A549 (cell line): ENCODE measurements around the gene GSTO2. TPM values are rescaled to one million over a fixed set of nuclear protein-coding genes. Genes with fewer than 3 reads are reported as not detected.

ENCODE experiments used
- ATAC-seq, 2 experiments: fragments of 200-7000 bp in 1 of 2; fragments of >200 bp in 1 of 2; cut with Nextera tagmentation in 1 of 2; cut with Tn5 transposase in 1 of 2; 3 replicates each; pipeline versions ENCODE4 v1.8.0 to v1.9.1; 2018 to 2020; ENCODE audit warnings: mild to moderate bottlenecking in 1 of 2, moderate library complexity in 1 of 2
- CTCF ChIA-PET: fragments of 300-600 bp; sonication (Branson Sonifier 250); formaldehyde crosslinking; extraction: SDS; loops from one replicate; lab custom pipeline; 2021; ENCODE audit warnings: antibody characterized with exemption, inconsistent platforms; lab: Yijun Ruan, JAX
- POLR2A ChIA-PET: fragments of 350-600 bp; formaldehyde crosslinking; extraction: SDS; loops from one replicate; lab custom pipeline; 2021; ENCODE audit warnings: antibody characterized with exemption, inconsistent platforms; lab: Yijun Ruan, JAX
- DNase-seq, 2 experiments: peaks; one replicate each; pipeline versions ENCODE4 v3.0.0 to v3.0.0-alpha.2; 2011 to 2016; ENCODE audit warnings: low read depth in 1 of 2, low spot score in 1 of 2
- FAIRE-seq: peaks from 2 replicates; lab custom pipeline; 2011; peaks lifted over from hg19 to GRCh38; lab: Jason Lieb, UNC
- H3K27ac ChIP-seq, 2 experiments: fragments of >200 bp; sonication (Bioruptor Twin); formaldehyde crosslinking; 3 replicates each; pipeline ENCODE4 v1.5.1; 2016 to 2017
- H3K4me1 ChIP-seq: fragments of >200 bp; sonication (Bioruptor Twin); formaldehyde crosslinking; 3 replicates; pipeline ENCODE4 v1.6.1; 2016
- H3K4me2 ChIP-seq: fragments of >200 bp; sonication (Bioruptor Twin); formaldehyde crosslinking; 3 replicates; pipeline ENCODE4 v1.6.1; 2016
- H3K4me3 ChIP-seq: fragments of >200 bp; sonication (Bioruptor Twin); formaldehyde crosslinking; 3 replicates; pipeline ENCODE4 v1.5.1; 2016
- H3K9me3 ChIP-seq: fragments of >200 bp; sonication (Bioruptor Twin); formaldehyde crosslinking; 3 replicates; pipeline ENCODE4 v1.6.1; 2016
- CBX8 ChIP-seq: fragments of 200-600 bp; sonication (generic); IDR thresholded peaks from 2 replicates; pipeline ENCODE4 v1.6.1; 2016
- CEBPB ChIP-seq, 2 experiments: fragments of >200 bp in 1 of 2; sonication (Bioruptor Twin) in 1 of 2; formaldehyde crosslinking in 1 of 2; IDR thresholded peaks; 2 replicates each; pipeline ENCODE4 v1.6.1; 2012 to 2016
- CHD2 ChIP-seq: fragments of 150-350 bp; IDR thresholded peaks from 2 replicates; pipeline ENCODE4 v1.6.1; 2014; ENCODE audit warnings: low read length; ENCODE audit not compliant: partially characterized antibody
- E2F6 ChIP-seq: IDR thresholded peaks from 2 replicates; pipeline ENCODE4 v1.6.1; 2012; ENCODE audit warnings: low read depth, borderline replicate concordance
- EP300 ChIP-seq, 2 experiments: fragments of >200 bp; sonication (Bioruptor Twin); formaldehyde crosslinking; IDR thresholded peaks; 2 replicates in 1 of 2; 3 replicates in 1 of 2; pipeline ENCODE4 v1.6.1; 2016 to 2017
- FOSL2 ChIP-seq, 2 experiments: fragments of 450-650 bp in 1 of 2; fragments of >200 bp in 1 of 2; sonication (Bioruptor Twin) in 1 of 2; formaldehyde crosslinking; IDR thresholded peaks; 2 replicates each; pipeline versions ENCODE4 v1.5.0 to v1.6.1; 2016 to 2020; ENCODE audit warnings: mild to moderate bottlenecking in 1 of 2, moderate library complexity in 1 of 2
- FOXS1 ChIP-seq: fragments of 250-450 bp; sonication (Bioruptor Pico); IDR thresholded peaks from 2 replicates; pipeline ENCODE4 v1.5.0; 2020; ENCODE audit warnings: mild to moderate bottlenecking, moderate library complexity
- GATA3 ChIP-seq: IDR thresholded peaks from 2 replicates; pipeline ENCODE4 v1.6.1; 2012; ENCODE audit warnings: borderline replicate concordance
- HDAC2 ChIP-seq: fragments of 200-600 bp; sonication (generic); IDR thresholded peaks from 2 replicates; pipeline ENCODE4 v1.6.1; 2016
- HOXB13 ChIP-seq: fragments of 250-450 bp; sonication (Bioruptor Pico); IDR thresholded peaks from 2 replicates; pipeline ENCODE4 v1.5.0; 2020; ENCODE audit warnings: low read depth, mild to moderate bottlenecking, moderate library complexity
- JUNB ChIP-seq: fragments of >200 bp; sonication (Bioruptor Twin); formaldehyde crosslinking; IDR thresholded peaks from 2 replicates; pipeline ENCODE4 v1.6.1; 2016
- KDM1A ChIP-seq: fragments of 200-600 bp; sonication (generic); IDR thresholded peaks from 2 replicates; pipeline ENCODE4 v1.6.1; 2016; ENCODE audit warnings: low read depth, mild to moderate bottlenecking
- KDM5A ChIP-seq: fragments of 200-600 bp; sonication (generic); IDR thresholded peaks from 2 replicates; pipeline ENCODE4 v1.6.1; 2016; ENCODE audit warnings: antibody characterized with exemption, mild to moderate bottlenecking
- MAZ ChIP-seq: fragments of 150-350 bp; IDR thresholded peaks from 2 replicates; pipeline ENCODE4 v1.6.1; 2014; ENCODE audit warnings: antibody characterized with exemption, low read depth, low read length, borderline replicate concordance
- MYC ChIP-seq: IDR thresholded peaks from 2 replicates; pipeline ENCODE4 v1.6.1; 2012; ENCODE audit warnings: mild to moderate bottlenecking, inconsistent platforms, low read length, improper control_type of control experiment, borderline replicate concordance
- POLR2AphosphoS2 ChIP-seq: conservative IDR thresholded peaks from 2 replicates; pipeline ENCODE4 v1.6.1; 2012; ENCODE audit warnings: low read length, improper control_type of control experiment, inconsistent platforms
- RAD21 ChIP-seq, 2 experiments: fragments of >200 bp in 1 of 2; sonication (Bioruptor Twin) in 1 of 2; formaldehyde crosslinking in 1 of 2; IDR thresholded peaks in 1 of 2; conservative IDR thresholded peaks in 1 of 2; 2 replicates in 1 of 2; 3 replicates in 1 of 2; pipeline ENCODE4 v1.6.1; 2012 to 2018; ENCODE audit warnings: inconsistent platforms in 1 of 2
- RNF2 ChIP-seq: fragments of 200-600 bp; sonication (generic); IDR thresholded peaks from 2 replicates; pipeline ENCODE4 v1.6.1; 2016; ENCODE audit warnings: low read depth, mild to moderate bottlenecking, antibody characterized with exemption, moderate library complexity, borderline replicate concordance
- SREBF2 ChIP-seq: fragments of 450-650 bp; IDR thresholded peaks from 2 replicates; pipeline ENCODE4 v1.6.1; 2014; ENCODE audit warnings: mild to moderate bottlenecking, moderate library complexity
- USF2 ChIP-seq: fragments of 450-650 bp; IDR thresholded peaks from 2 replicates; pipeline ENCODE4 v1.6.1; 2014; ENCODE audit warnings: antibody characterized with exemption
- ZFP36 ChIP-seq: fragments of 450-650 bp; IDR thresholded peaks from 2 replicates; pipeline ENCODE4 v1.6.1; 2014; ENCODE audit warnings: borderline replicate concordance; ENCODE audit not compliant: partially characterized antibody
- WGBS: methylation state at CpG from one replicate; pipeline ENCODE4 v1.1.6; 2017; ENCODE audit errors: missing lambda C conversion rate; 5-methylcytosine and 5-hydroxymethylcytosine counted together
- polyA plus RNA-seq, 4 experiments: library from polyadenylated mRNA; depleted of rRNA in 3 of 4; stranded (reverse); fragments of >200 nt; fragmentation: RNase III in 1 of 4; extraction: RNeasy Plus Mini Kit Qiagen cat#74134 plus additional on column Dnase treatment in 1 of 4; gene quantifications; 2 replicates in 3 of 4; 3 replicates in 1 of 4; pipeline ENCODE4 v1.2.3, GENCODE V29; 2011 to 2017
- TF ChIP-seq, protein P1 (sequence below): fragments of 150-350 bp; IDR thresholded peaks from 2 replicates; pipeline ENCODE4 v1.6.1; 2014; ENCODE audit warnings: low read depth, mild to moderate bottlenecking, low read length
- TF ChIP-seq, protein P2 (sequence below): fragments of >200 bp; sonication (Bioruptor Twin); formaldehyde crosslinking; IDR thresholded peaks from 3 replicates; pipeline ENCODE4 v1.5.1; 2016

GSTO2 gene
- polyA plus RNA-seq, 2 of the 4 experiments (the other 2 are of a cell fraction) = 1.3 to 5.7 TPM

- no peak for TF ChIP-seq CEBPB (IDR thresholded peaks at IDR 0.05)
Observed at GRCh38 chr10:104309980-104310978, 41.3 kb downstream of the GSTO2 start (continued).

GRCh38 chr10:104311184-104311720 lies 42.3 kb downstream of the GSTO2 start:
- no peak for DNase-seq
- TF ChIP-seq CHD2 (no peak), HOXB13 (CRISPR knock-in tag) (no peak), CEBPB (IDR thresholded peaks at IDR 0.05) (no peak), POLR2AphosphoS2 (no peak), CBX8 (no peak), KDM5A (no peak), GATA3 (no peak)
- no peak for ATAC-seq
- POLR2A ChIA-PET = no interaction called here
- no peak for FAIRE-seq
- no peak overlapping the region for H3K4me3 ChIP-seq
- CTCF ChIA-PET = interaction anchor here (1.0 to 17.2 kb wide), 10 partner anchors 6 to 42 kb away, joined by 3 to 267 read pairs (median 12); partner anchors contain the start of genes CFAP58 and ITPRIP
- 0 out of 3 replicates have a peak, but pooled peaks cover 4% of the 10 kb centered on the region for H3K4me1 ChIP-seq
- no peak overlapping the region for H3K27ac ChIP-seq
- no peak overlapping the region for H3K4me2 ChIP-seq
- WGBS = 79% methylated on average over 5 of the region's 5 CpGs
- H3K9me3 ChIP-seq = no peaks in the 10 kb centered on the region

DNA sequence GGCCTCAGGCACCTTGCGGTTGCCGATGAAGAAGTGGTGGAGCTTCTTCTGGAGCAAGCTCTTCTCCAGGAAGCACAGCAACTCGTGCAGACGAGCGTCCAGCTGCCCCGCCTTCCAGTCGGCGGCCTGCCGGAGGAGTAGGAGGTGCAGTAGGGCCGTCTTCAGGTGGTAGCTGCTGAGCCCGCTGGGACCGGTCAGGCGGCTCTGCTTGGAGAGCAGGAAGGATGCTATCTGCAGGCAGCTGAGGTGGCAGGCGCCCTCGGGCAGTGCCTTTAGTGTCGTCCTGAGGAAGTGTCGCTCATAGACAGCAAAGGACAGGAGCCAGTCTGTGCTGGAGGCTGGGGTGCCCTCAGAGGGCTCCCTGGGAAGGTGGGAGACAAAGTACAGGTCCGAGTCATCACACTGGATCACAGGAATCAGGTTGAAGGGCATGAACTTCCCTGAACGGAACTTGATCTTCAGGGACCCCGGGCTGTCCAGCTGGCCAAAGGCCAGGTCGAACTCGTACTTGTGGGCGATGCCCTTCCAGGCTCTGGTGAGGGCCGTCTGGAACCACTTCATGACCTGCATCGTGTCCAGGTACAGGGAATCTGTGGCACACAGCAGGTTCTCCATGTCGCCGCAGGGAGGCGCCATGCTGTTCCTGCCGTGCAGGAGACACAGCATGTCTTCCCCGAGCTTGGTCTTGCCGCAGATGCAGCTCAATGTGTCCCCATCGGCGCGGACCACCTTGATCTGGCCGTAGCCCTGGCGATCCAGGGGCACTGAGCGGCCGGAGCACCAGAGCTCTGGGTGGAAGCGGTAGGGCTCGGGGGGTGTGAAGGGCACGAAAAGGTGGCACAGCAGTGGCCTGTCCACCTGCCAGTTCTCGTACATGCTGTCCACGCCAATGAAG lies 45.9 kb downstream of the GSTO2 start:
- no peak for FAIRE-seq
- Histone ChIP-seq H3K4me1 (peaks cover 23% of the 10 kb centered on the region), H3K27ac (no peak overlapping the region)
- 93% methylated on average over 35 of the region's 43 CpGs for WGBS
- POLR2A ChIA-PET = no interaction called here
- TF ChIP-seq MAZ (no peak), JUNB (no peak), SREBF2 (no peak), EP300 (IDR thresholded peaks at IDR 0.05) (no peak), KDM1A (no peak), USF2 (no peak), FOSL2 (IDR thresholded peaks at IDR 0.05) (no peak), FOSL2 (CRISPR knock-in tag; IDR thresholded peaks at IDR 0.05) (no peak), POLR2AphosphoS2 (no peak)
- TF ChIP-seq, protein P1, sequence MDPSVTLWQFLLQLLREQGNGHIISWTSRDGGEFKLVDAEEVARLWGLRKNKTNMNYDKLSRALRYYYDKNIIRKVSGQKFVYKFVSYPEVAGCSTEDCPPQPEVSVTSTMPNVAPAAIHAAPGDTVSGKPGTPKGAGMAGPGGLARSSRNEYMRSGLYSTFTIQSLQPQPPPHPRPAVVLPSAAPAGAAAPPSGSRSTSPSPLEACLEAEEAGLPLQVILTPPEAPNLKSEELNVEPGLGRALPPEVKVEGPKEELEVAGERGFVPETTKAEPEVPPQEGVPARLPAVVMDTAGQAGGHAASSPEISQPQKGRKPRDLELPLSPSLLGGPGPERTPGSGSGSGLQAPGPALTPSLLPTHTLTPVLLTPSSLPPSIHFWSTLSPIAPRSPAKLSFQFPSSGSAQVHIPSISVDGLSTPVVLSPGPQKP = no peak
- TF ChIP-seq, all 56 proteins: peak for 0
- CTCF ChIA-PET = interaction anchor here (1.3 to 17.2 kb wide), 4 partner anchors 10 to 33 kb away, joined by 3 to 267 read pairs (median 72); no protein-coding TSS in a partner anchor
- ATAC-seq (no peak), DNase-seq (no peak)
- H3K4me2 ChIP-seq = no peak overlapping the region
- H3K4me3 ChIP-seq = no peak overlapping the region
- H3K9me3 ChIP-seq = no peaks in the 10 kb centered on the region

- Histone ChIP-seq H3K4me3 (no peak overlapping the region), H3K9me3 (no peaks in the 10 kb centered on the region), H3K4me1 (peaks cover 23% of the 10 kb centered on the region), H3K27ac (no peak overlapping the region), H3K4me2 (no peak overlapping the region)
- ChIA-PET CTCF (interaction anchor here (1.3 to 17.2 kb wide), 4 partner anchors 10 to 33 kb away, joined by 3 to 267 read pairs (median 72); no protein-coding TSS in a partner anchor), POLR2A (no interaction called here)
- ATAC-seq (no peak), FAIRE-seq (no peak), DNase-seq (no peak)
- 92% methylated on average over 22 of the region's 22 CpGs for WGBS
- TF ChIP-seq RNF2 (no peak), MYC (no peak), HOXB13 (CRISPR knock-in tag) (no peak), CBX8 (no peak), HDAC2 (no peak), ZFP36 (no peak), FOXS1 (CRISPR knock-in tag) (no peak), E2F6 (no peak), RAD21 (conservative IDR thresholded peaks at IDR 0.05 in 1 of 2, IDR thresholded peaks at IDR 0.05 in 1 of 2) (no peak)
- TF ChIP-seq, protein P2, sequence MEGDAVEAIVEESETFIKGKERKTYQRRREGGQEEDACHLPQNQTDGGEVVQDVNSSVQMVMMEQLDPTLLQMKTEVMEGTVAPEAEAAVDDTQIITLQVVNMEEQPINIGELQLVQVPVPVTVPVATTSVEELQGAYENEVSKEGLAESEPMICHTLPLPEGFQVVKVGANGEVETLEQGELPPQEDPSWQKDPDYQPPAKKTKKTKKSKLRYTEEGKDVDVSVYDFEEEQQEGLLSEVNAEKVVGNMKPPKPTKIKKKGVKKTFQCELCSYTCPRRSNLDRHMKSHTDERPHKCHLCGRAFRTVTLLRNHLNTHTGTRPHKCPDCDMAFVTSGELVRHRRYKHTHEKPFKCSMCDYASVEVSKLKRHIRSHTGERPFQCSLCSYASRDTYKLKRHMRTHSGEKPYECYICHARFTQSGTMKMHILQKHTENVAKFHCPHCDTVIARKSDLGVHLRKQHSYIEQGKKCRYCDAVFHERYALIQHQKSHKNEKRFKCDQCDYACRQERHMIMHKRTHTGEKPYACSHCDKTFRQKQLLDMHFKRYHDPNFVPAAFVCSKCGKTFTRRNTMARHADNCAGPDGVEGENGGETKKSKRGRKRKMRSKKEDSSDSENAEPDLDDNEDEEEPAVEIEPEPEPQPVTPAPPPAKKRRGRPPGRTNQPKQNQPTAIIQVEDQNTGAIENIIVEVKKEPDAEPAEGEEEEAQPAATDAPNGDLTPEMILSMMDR = no peak
Observed at GRCh38 chr10:104315486-104315921, 46.5 kb downstream of the GSTO2 start.
